ENCODE measurements around the gene CAMTA1. TPM values are rescaled to one million over a fixed set of nuclear protein-coding genes. Genes with fewer than 3 reads are reported as not detected.

CAMTA1 gene
- total RNA-seq, 1 experiment from 2014 or later: 69.5 TPM

- no peaks in the 10 kb centered on the region for H4K20me1 ChIP-seq (ENCODE audit: insufficient read depth)
- H3K79me2 ChIP-seq (ENCODE audit: insufficient read depth, low read length): no peaks in the 10 kb centered on the region
- 0 out of 2 replicates have a peak overlapping the region, but pooled peaks have one; percentile 6 for H3K4me2 ChIP-seq (ENCODE audit: low read length)
- H3K9me2 ChIP-seq (ENCODE audit: insufficient read depth): no peaks in the 10 kb centered on the region
- ChIA-PET RAD21 (ENCODE audit: low non-redundant PET in 1 of 2, low total read pairs in 2 of 2, uncharacterized antibody in 2 of 2, unreplicated experiment in 2 of 2) (no interaction called here), CTCF (no interaction called here), POLR2A (no interaction called here)
- DNase-seq (ENCODE audit: low read depth, low spot score) (no peak), ATAC-seq (peak; percentile 63; the same call in 1 of the 2 replicates)
- H3K27me3 ChIP-seq (ENCODE audit: insufficient read depth, low read length): no peaks in the 10 kb centered on the region
- no peak overlapping the region for H3K4me3 ChIP-seq (replicated peaks in 1 of 2; ENCODE audit: low read depth in 1 of 2, low read length in 2 of 2)
- no peak overlapping the region for H2AFZ ChIP-seq (ENCODE audit: low read depth, low read length, poor library complexity, severe bottlenecking)
- BruUV-seq (replicated peaks): no TSS peak
- no peaks in the 10 kb centered on the region for H3K9me3 ChIP-seq (ENCODE audit: control insufficient read depth in 1 of 2, insufficient read depth in 1 of 2, low read depth in 1 of 2, low read length in 2 of 2)
- no peak overlapping the region for H3K9ac ChIP-seq (ENCODE audit: low read length)
- intact Hi-C loops (cut with micrococcal nuclease): no loop called here
- no peaks in the 10 kb centered on the region for H3K36me3 ChIP-seq (ENCODE audit: control insufficient read depth in 1 of 2, insufficient read depth in 2 of 2, low read length in 2 of 2)
- H3K27ac ChIP-seq (ENCODE audit: low read depth, low read length): no peak overlapping the region
- H3K4me1 ChIP-seq (ENCODE audit: control insufficient read depth in 1 of 2, insufficient read depth in 2 of 2, low read length in 2 of 2): peaks cover 9 to 23% of the 10 kb centered on the region in 2 experiments; a peak in 3 of 4 replicates
- no peak for TF ChIP-seq ZBTB33 (IDR thresholded peaks at IDR 0.05; ENCODE audit: extremely low read depth, insufficient replicate concordance, low read length)
- no peak for TF ChIP-seq EGR1 (IDR thresholded peaks at IDR 0.05; ENCODE audit: low read depth)
- no peak for TF ChIP-seq CTCF (IDR thresholded peaks at IDR 0.05 in 2 of 3, conservative IDR thresholded peaks at IDR 0.05 in 1 of 3; ENCODE audit: borderline replicate concordance in 1 of 3, insufficient read depth in 1 of 3, low read depth in 2 of 3, low read length in 2 of 3)
- TF ChIP-seq CEBPB (IDR thresholded peaks at IDR 0.05; ENCODE audit: low read depth): no peak
- TF ChIP-seq SRF (IDR thresholded peaks at IDR 0.05; ENCODE audit: low read depth): no peak
- no peak for TF ChIP-seq EZH2phosphoT487 (IDR thresholded peaks at IDR 0.05; ENCODE audit: borderline replicate concordance)
- no peak for TF ChIP-seq CBX3 (IDR thresholded peaks at IDR 0.05; ENCODE audit: low read depth)
- TF ChIP-seq ZFX (IDR thresholded peaks at IDR 0.05): no peak
- TF ChIP-seq ZNF274 (IDR thresholded peaks at IDR 0.05; ENCODE audit: low read depth, low read length): no peak
- TF ChIP-seq SP1 (IDR thresholded peaks at IDR 0.05; ENCODE audit: low read depth): no peak
- TF ChIP-seq POLR2AphosphoS5 (IDR thresholded peaks at IDR 0.05; ENCODE audit: low read depth, low read length): no peak
- no peak for TF ChIP-seq REST (IDR thresholded peaks at IDR 0.05; ENCODE audit: low read depth)
- TF ChIP-seq YY1 (IDR thresholded peaks at IDR 0.05; ENCODE audit: extremely low read depth, insufficient replicate concordance, low read depth, low read length): no peak
- no peak for TF ChIP-seq TCF7L2 (IDR thresholded peaks at IDR 0.05; ENCODE audit: borderline replicate concordance, extremely low read depth, insufficient read depth, insufficient read length)
- no peak for TF ChIP-seq RAD21 (IDR thresholded peaks at IDR 0.05; ENCODE audit: low read depth)
- no peak for TF ChIP-seq POLR2A (IDR thresholded peaks at IDR 0.05; ENCODE audit: borderline replicate concordance, extremely low read depth, insufficient read depth, insufficient read length)
- TF ChIP-seq JUND (IDR thresholded peaks at IDR 0.05): no peak
- no peak for TF ChIP-seq EZH2 (IDR thresholded peaks at IDR 0.05)
- TF ChIP-seq ELF1 (IDR thresholded peaks at IDR 0.05; ENCODE audit: borderline replicate concordance, low read depth): no peak
Observed at GRCh38 chr1:7289694-7290093, 504.4 kb downstream of the CAMTA1 start.

Data from HCT116 (cell line).